Skeletal muscle satellite cell (primary cell): ENCODE results near the gene STRBP.

Experiments used
- H3K27me3 ChIP-seq: 2 replicates; pipeline ENCODE4 v1.7.0; 2013; ENCODE audit warnings: low read length; ENCODE audit not compliant: control insufficient read depth, insufficient read depth
- H3K36me3 ChIP-seq: 2 replicates; pipeline ENCODE4 v1.7.0; 2013; ENCODE audit warnings: mild to moderate bottlenecking, control low read depth, low read length; ENCODE audit not compliant: insufficient read depth
- H3K4me1 ChIP-seq: 2 replicates; pipeline ENCODE4 v1.7.0; 2013; ENCODE audit warnings: low read length; ENCODE audit not compliant: control insufficient read depth, insufficient read depth
- H3K4me2 ChIP-seq: 2 replicates; pipeline ENCODE4 v1.7.0; 2013; ENCODE audit warnings: mild to moderate bottlenecking, low read length
- H3K4me3 ChIP-seq: 2 replicates; pipeline ENCODE4 v1.7.0; 2013; ENCODE audit warnings: low read length
- H3K9ac ChIP-seq: 2 replicates; pipeline ENCODE4 v1.7.0; 2013; ENCODE audit warnings: mild to moderate bottlenecking, low read depth, low read length, moderate library complexity
- H3K9me3 ChIP-seq: replicated peaks from 2 replicates; pipeline ENCODE4 v1.7.0; 2013; ENCODE audit warnings: mild to moderate bottlenecking, control low read depth, low read length

The STRBP gene

DNA sequence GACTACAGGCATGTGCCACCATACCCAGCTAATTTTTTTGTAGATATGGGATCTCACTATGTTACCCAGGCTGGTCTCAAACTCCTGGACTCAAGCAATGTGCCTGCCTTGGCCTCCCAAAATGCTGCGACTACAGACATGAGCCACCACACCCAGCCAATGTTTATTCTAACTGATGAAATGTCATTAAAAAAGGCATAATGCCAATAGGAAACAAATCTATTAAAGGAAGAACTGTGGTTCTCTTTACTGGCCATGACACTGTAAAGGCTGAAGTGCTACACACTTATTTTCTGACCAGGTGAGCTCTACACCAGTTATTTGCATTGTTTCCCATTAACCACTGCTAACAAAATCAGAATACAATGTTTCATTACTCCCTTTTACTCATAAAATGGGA lies 106.0 kb downstream of the STRBP start:
- no peaks in the 10 kb centered on the region for H3K4me1 ChIP-seq
- H3K36me3 ChIP-seq: no peaks in the 10 kb centered on the region
- H3K27me3 ChIP-seq: no peaks in the 10 kb centered on the region
- H3K4me2 ChIP-seq: no peak overlapping the region
- H3K4me3 ChIP-seq: no peak overlapping the region
- no peak overlapping the region for H3K9ac ChIP-seq
- no peaks in the 10 kb centered on the region for H3K9me3 ChIP-seq

DNA sequence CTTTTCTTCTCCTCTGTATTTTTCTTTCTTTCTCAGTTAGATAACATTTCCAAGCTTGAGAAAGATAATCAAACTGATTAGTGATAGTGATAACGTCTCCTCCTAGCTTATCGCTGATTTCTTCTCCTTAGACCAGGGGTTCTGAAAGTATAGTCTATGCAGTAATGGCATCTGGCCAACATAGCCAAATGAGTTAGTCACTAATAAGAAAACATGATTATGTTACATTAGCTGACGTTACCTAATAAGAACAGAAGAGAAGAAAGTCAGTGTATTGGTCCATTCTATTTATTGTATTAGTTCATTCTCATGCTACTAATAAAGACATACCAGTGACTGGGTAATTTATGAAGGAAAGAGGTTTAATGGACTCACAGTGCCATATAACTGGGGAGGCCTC lies 111.2 kb downstream of the STRBP start:
- H3K36me3 ChIP-seq: no peaks in the 10 kb centered on the region
- no peak overlapping the region for H3K9ac ChIP-seq
- no peaks in the 10 kb centered on the region for H3K9me3 ChIP-seq
- no peaks in the 10 kb centered on the region for H3K27me3 ChIP-seq
- no peak overlapping the region for H3K4me3 ChIP-seq
- no peaks in the 10 kb centered on the region for H3K4me1 ChIP-seq
- H3K4me2 ChIP-seq: no peak overlapping the region

DNA sequence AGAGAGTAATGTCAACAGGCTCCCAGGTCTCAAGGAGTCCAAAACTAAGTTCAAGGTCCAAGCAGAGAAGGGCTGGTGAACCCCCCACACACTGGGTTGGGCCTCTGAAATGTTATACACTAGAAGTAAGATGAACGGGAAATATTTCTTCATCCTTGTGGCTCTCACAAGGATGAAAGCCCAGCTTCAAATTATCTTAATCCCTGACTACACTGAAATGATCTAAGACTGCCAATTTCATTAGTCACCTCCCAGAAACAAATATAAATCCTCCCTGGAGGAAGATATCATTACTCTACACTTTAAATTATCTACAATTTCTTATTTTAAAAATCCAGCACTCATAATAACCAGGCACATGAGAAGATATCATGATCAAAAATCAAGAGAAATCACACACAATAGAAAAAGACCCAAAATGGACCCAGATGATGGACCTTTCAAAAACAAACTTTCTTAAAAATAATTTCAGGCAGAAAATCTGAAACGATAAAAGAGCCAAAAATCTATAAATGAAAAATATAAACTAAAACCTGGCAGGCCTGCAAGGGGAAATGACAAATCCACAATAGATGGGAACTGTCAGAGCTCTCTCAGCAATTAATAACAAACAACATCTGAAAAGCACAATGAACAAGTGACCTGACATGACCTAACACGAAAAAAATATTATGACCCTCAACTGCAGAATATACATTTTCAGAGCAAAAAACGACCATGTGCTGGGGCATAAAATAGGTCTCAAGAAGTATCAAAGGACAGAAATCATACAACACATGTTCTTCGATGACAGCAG lies 117.5 kb downstream of the STRBP start:
- Histone ChIP-seq H3K36me3 (no peaks in the 10 kb centered on the region), H3K4me3 (no peak overlapping the region), H3K9ac (no peak overlapping the region), H3K27me3 (no peaks in the 10 kb centered on the region), H3K4me2 (no peak overlapping the region), H3K4me1 (no peaks in the 10 kb centered on the region), H3K9me3 (no peaks in the 10 kb centered on the region)

DNA sequence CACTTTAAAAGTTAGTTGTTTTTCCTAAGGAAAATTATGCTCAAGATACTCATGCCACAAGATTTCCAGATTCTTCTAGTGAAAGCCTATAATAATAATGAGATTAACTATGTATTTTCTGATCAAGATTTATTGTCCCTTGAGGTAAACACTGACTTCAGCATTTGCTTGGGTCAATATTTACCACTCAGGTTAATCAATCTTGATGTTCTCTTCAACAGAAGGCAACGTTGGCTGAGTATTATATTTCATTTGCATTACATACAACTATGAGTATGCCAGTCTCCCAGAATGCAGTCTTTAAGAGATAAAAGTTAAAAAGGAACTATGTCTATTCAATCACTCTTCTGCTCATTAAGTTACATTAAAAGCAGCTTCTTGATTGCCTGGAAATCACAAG lies 119.3 kb downstream of the STRBP start:
- Histone ChIP-seq H3K36me3 (no peaks in the 10 kb centered on the region), H3K27me3 (no peaks in the 10 kb centered on the region), H3K9me3 (no peaks in the 10 kb centered on the region), H3K4me2 (no peak overlapping the region), H3K9ac (no peak overlapping the region), H3K4me1 (no peaks in the 10 kb centered on the region), H3K4me3 (no peak overlapping the region)

DNA sequence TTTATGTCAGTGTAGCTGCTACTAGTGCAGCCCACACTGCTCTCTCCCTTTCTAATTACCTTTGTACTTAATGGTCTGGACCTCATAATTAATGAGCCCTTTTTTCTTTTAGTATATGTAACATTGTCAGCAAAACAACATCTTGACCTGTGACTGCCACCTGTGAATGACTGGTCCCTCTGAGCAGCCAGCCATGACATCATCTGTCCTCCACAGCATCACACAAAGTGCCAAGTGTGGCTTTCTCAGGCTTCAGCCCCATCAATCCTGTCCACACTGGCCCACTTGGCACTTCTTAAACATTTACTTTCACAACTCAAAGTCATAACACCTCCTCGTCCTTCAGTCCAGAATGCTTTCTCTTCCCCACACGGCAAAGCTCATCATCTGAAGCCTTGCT lies 130.2 kb downstream of the STRBP start:
- Histone ChIP-seq H3K4me2 (no peak overlapping the region), H3K4me1 (no peaks in the 10 kb centered on the region), H3K27me3 (no peaks in the 10 kb centered on the region), H3K4me3 (no peak overlapping the region), H3K9me3 (no peaks in the 10 kb centered on the region), H3K9ac (no peak overlapping the region), H3K36me3 (no peaks in the 10 kb centered on the region)

DNA sequence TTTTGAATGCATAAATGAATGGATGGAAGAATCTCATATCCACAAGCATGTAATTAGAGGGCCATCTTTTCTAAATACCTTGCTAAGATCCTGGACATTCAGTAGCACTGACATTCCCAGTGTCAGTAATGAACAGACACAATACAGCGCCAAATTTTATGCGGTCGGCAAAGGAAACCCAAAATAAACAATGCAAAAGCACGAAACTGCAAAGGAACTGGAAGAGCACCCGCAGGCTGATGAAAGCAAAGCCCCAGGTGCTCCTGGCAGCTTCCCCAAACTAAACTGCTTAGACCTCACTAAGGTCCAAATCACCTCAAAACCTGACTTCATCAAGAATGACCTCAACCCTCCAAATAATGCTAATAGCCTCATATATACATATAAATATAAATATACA lies 133.0 kb downstream of the STRBP start:
- Histone ChIP-seq H3K4me3 (no peak overlapping the region), H3K9ac (no peak overlapping the region), H3K4me2 (no peak overlapping the region), H3K9me3 (no peaks in the 10 kb centered on the region), H3K36me3 (no peaks in the 10 kb centered on the region), H3K27me3 (no peaks in the 10 kb centered on the region), H3K4me1 (no peaks in the 10 kb centered on the region)

DNA sequence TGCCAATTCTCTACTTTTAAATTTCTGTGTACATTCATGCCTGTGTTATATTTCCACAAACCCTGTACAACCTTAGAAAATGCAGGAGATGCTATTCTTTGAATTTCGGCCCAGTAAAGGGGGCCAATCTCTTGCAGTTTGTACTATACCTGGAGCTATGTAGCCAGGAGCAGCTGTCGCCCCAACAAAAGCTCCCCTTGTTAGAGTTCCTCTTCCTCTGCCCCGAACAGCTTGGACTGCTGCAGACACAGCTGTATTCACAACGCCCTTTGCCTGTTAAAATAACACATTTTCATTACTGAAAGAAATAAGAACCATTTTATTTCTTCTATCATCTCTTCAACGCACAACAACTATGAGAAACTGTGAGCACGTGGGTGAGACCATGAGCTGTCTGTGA lies 135.7 kb downstream of the STRBP start:
- Histone ChIP-seq H3K9me3 (no peaks in the 10 kb centered on the region), H3K4me3 (no peak overlapping the region), H3K4me1 (no peaks in the 10 kb centered on the region), H3K4me2 (no peak overlapping the region), H3K9ac (no peak overlapping the region), H3K36me3 (no peaks in the 10 kb centered on the region), H3K27me3 (no peaks in the 10 kb centered on the region)

DNA sequence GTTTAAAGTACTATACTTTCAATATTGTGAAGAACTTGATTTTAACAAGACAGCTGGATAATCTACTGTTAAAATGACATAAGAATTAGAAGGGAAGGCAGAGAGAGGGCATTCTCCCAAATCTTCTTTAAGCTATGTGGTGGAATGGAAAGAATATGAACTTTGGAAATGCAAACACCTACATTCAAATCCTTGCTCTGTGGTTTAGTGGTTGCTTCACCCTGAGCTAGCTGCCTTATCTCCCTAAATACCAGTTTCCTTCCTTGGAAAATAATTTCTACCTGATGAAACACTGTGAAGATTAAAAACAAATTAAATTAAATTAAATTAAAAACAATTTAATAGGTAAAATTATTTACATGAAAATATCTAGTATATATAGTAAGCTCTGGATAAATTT lies 136.4 kb downstream of the STRBP start:
- no peaks in the 10 kb centered on the region for H3K4me1 ChIP-seq
- H3K9me3 ChIP-seq: no peaks in the 10 kb centered on the region
- no peak overlapping the region for H3K4me3 ChIP-seq
- no peaks in the 10 kb centered on the region for H3K36me3 ChIP-seq
- H3K4me2 ChIP-seq: no peak overlapping the region
- H3K27me3 ChIP-seq: no peaks in the 10 kb centered on the region
- no peak overlapping the region for H3K9ac ChIP-seq

DNA sequence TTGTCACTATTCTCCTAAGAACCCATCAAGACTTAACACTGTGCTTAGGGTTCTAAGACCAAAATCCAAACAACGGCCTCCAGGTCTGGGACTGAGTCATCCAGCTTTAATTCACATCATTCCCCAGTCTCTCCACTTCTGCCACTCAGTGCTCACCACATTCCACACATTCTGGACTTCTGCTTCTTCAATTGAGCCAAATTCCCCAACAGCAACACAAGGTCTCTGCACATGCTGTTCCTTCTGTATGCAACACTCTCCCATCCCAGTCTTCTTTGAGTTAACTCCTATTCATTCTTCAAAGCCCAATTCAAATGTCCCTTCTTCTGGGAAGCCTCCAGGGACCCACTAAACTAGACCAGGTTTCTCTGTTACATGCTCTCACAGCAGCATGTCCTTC lies 137.1 kb downstream of the STRBP start:
- no peak overlapping the region for H3K4me3 ChIP-seq
- no peaks in the 10 kb centered on the region for H3K36me3 ChIP-seq
- H3K9ac ChIP-seq: no peak overlapping the region
- no peak overlapping the region for H3K4me2 ChIP-seq
- no peaks in the 10 kb centered on the region for H3K9me3 ChIP-seq
- no peaks in the 10 kb centered on the region for H3K4me1 ChIP-seq
- H3K27me3 ChIP-seq: no peaks in the 10 kb centered on the region

DNA sequence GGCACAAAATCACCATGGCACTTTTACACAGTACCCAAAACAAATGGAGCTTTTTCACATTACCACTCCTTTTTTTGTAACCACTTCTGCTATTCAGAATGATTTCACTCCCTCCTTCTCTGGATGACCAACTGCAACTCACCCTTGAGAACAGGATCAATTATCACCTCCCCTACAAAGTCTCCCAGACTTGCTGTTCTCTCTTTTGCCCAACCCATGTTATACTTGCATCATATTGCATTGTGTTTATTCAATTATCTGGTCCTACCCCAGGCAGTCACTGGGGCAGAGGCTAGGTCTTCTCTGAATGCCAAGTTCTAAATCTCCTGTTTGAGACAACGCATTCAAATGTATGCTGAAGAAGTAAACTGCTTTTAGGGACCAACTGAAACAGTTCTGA lies 139.0 kb downstream of the STRBP start:
- Histone ChIP-seq H3K36me3 (no peaks in the 10 kb centered on the region), H3K9ac (no peak overlapping the region), H3K27me3 (no peaks in the 10 kb centered on the region)

DNA sequence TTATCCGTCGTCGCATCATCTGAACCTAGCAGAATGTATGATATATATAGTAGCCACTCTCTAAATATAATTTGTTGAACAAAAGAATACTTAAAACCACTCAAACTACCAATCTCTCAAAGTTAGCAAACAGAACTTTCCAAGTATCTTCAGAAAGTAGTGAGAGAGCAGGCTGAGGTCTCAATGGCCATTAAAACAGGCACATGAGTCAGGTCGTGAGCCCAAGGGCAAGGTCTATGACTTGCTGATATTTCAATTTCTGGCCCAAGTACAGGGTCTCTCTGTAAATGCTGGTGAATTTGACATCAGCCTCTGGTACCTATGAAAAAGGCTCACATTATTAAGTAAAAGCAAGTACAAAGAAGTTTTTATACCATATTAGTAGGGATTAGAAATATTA lies 139.8 kb downstream of the STRBP start:
- Histone ChIP-seq H3K27me3 (no peaks in the 10 kb centered on the region), H3K36me3 (no peaks in the 10 kb centered on the region), H3K4me3 (no peak overlapping the region), H3K4me2 (no peak overlapping the region), H3K9ac (no peak overlapping the region), H3K4me1 (no peaks in the 10 kb centered on the region), H3K9me3 (no peaks in the 10 kb centered on the region)

More for the DNA sequence above, 139.0 kb downstream of the STRBP start:
- no peak overlapping the region for H3K4me2 ChIP-seq
- no peak overlapping the region for H3K4me3 ChIP-seq
- no peaks in the 10 kb centered on the region for H3K9me3 ChIP-seq
- no peaks in the 10 kb centered on the region for H3K4me1 ChIP-seq

DNA sequence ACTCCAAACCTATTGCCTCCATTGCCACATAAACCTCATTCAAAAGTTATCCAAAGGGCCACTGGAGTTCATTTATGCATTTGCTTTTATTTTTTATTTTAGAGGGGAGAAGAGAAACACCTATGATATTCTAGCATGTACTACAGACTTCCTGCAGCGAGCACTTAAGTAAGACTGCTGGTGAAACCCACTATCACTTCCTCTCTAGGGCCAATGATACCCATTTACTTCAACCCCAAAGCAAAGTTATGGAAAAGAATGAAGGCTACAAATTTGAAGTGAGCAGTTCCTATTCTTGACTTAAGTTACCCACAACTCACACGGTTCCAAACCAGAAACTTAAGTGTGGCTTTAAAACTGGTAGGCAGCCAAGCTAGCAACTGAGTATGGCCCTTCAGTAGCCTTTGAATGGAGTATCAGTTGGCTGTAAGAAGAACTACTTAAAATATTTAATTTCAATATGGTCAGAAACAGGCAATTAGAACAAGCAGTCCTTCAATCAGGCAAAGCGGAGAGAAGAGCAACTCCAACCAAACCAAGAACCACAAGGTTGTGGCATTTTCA lies 140.8 kb downstream of the STRBP start:
- no peak overlapping the region for H3K4me3 ChIP-seq
- no peaks in the 10 kb centered on the region for H3K4me1 ChIP-seq
- no peak overlapping the region for H3K9ac ChIP-seq
- no peaks in the 10 kb centered on the region for H3K9me3 ChIP-seq
- H3K36me3 ChIP-seq: no peaks in the 10 kb centered on the region
- H3K4me2 ChIP-seq: no peak overlapping the region
- no peaks in the 10 kb centered on the region for H3K27me3 ChIP-seq
